Hair follicle dermal papilla cell (primary cell): ENCODE measurements around the gene KLHL20. TPM values are rescaled to one million over a fixed set of nuclear protein-coding genes. Genes with fewer than 3 reads are reported as not detected.

ENCODE experiments used
- small RNA-seq: library from RNA; depleted of rRNA; stranded (forward); fragments of <200 nt; gene quantifications from one replicate; pipeline ENCODE3, GENCODE V24; 2012
- total RNA-seq: library from RNA; depleted of rRNA; stranded (reverse); fragments of >200 nt; gene quantifications from 2 replicates; pipeline ENCODE4 v1.2.3, GENCODE V29; 2012

Gene KLHL20, protein sequence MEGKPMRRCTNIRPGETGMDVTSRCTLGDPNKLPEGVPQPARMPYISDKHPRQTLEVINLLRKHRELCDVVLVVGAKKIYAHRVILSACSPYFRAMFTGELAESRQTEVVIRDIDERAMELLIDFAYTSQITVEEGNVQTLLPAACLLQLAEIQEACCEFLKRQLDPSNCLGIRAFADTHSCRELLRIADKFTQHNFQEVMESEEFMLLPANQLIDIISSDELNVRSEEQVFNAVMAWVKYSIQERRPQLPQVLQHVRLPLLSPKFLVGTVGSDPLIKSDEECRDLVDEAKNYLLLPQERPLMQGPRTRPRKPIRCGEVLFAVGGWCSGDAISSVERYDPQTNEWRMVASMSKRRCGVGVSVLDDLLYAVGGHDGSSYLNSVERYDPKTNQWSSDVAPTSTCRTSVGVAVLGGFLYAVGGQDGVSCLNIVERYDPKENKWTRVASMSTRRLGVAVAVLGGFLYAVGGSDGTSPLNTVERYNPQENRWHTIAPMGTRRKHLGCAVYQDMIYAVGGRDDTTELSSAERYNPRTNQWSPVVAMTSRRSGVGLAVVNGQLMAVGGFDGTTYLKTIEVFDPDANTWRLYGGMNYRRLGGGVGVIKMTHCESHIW
- 29.3 and 36.8 TPM in 2 replicates for total RNA-seq

DNA sequence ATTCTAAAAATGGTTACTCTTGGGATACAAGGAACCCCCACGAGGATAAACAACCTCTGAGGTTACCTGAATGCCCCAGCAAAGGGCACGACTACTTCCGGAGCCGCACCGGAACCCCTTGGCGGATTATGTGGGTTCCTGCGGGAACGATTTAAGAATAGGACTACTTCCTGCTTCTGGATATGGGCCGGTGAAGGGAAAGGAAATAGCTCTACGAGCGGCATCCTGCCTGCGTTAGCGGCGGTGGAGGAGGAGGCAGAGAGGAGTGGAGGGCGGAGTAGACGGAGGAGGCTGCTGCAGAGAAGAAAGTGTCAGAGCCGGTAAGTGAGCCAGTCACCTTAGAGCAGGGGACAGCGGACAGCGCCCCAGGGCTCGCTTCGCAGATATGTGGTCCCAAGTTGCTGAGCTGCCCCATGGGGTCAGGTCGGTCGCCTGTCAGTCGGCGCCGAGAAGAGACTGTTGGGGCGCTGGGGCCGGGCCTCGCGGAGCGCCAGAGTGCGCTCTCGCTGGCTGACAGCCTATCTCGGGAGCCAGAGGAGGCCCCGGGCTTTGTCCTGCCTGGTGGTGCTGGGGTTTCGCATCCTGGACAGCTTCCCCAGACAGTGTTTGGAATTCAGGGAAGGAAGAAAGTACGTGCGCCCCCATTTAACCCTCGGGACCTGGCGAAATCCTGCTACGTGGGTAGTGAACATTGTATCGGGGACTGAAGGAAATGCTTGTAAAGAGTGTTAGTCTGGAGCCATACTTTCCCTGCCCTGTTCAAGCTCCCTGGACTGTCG is at the start of gene KLHL20:
TSS of gene KLHL20 (plus strand) at position 223 of the 779 bp plus-strand sequence. CDS start 1,063 bp downstream, outside the sequence.

DNA sequence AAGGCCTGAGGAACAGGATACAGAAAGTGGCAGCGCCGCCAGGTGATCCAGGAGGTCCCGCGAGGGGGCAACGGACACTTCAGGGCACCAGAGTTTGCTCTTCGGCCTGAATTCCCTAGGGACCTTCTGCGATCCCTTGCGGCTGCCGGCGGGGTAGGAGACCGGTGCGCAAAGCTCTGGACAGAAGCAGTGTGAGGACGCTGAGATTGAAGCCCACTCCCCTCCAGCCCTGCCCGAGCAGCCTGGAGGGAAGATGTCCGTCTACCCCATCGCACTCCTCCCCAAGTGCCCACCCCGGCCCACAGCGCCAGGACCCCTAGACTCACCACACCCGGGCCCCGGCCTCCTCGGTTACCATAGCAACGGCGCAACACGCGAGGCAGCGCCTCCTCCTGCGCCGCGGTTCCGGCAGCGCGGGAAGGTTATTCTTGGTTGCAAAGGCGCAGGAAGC is 45.3 kb upstream of the KLHL20 start, which contains the start of gene ANKRD45:
TSS of gene ANKRD45 (minus strand) at position 361 of the 451 bp plus-strand sequence. CDS start 10,433 bp downstream, outside the sequence.

DNA sequence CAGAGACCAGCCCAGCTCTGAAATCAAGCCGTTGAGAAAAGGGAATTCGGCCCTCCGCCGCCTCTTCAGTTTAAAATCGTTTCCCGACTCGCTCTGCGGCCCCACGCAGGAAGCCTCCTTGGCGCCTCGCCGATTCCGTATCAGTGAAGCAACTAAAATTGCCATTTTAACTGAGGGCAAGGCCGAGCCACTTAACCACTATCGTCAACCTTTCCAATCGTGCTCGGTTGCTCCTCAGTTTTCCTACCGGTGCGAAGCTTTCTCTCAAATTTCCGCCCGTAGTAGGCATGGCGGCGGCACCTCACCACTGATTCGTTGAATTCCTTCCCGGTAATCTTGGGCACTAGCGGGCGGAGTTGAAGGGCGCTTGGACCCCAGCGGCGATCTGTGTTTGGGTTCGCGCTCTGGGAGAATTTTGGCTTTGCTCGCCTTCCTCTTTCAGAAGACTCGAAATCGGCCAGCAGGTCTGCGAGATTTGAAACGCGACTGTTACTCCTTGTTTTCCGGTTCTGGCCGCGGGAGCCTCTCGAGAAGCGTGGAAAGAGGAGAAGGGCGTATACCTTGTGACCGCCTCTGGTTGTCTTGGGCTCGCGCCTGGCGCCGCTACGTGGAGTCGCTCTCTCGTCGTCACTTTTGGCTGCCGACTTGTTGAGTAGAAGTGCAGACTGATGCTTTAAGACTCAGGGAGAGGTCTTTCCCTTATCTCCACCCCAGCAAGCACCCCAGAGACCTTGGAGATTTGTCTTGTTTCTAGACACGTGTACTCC is 109.7 kb downstream of the KLHL20 start, which contains the start of the genes CENPL and DARS2:
TSS of gene CENPL (minus strand) at position 569 of the 767 bp plus-strand sequence. CDS start 13,584 bp downstream, outside the sequence.
TSS of gene DARS2 (plus strand) at position 359 of the 767 bp plus-strand sequence. CDS start 557 bp downstream, outside the sequence.

Small RNAs within 50 kb of the gene (small RNA-seq; reads per million reads assigned to genes)
- not detected for gene BX248409.1
- gene RF00019: not detected

Other genes with a start within 250 kb of the KLHL20 start
- gene PRDX6, start 237.6 kb upstream of the KLHL20 start, total RNA-seq: 108 TPM in 2 replicates
- not detected in 2 replicates for gene SLC9C2, start 111.9 kb upstream of the KLHL20 start, total RNA-seq
- not detected in 2 replicates for gene TEX50, start 79.6 kb upstream of the KLHL20 start, total RNA-seq
- 0.16 and 0.36 TPM in 2 replicates for gene ANKRD45, start 45.1 kb upstream of the KLHL20 start, total RNA-seq
- gene DARS2, start 109.7 kb downstream of the KLHL20 start, total RNA-seq: 16.9 and 20.0 TPM in 2 replicates
- 7.8 and 8.5 TPM in 2 replicates for gene CENPL, start 109.9 kb downstream of the KLHL20 start, total RNA-seq
- 194 and 228 TPM in 2 replicates for gene GAS5, start 153.0 kb downstream of the KLHL20 start, total RNA-seq
- 12.0 and 12.6 TPM in 2 replicates for gene ZBTB37, start 153.4 kb downstream of the KLHL20 start, total RNA-seq
- not detected in 2 replicates for gene SERPINC1, start 202.3 kb downstream of the KLHL20 start, total RNA-seq